GM21717 (cell line): ENCODE measurements around the gene OR5L2.
"Not testable (repeated sequence)": the region's sequence is repeated elsewhere in the genome, so short reads cannot be mapped to it uniquely, and the experiment has no call there.

Source experiments
- ATAC-seq: cut with Tn5 transposase; IDR thresholded peaks from one replicate; pipeline ENCODE4 v1.9.1; 2021; ENCODE audit warnings: mild to moderate bottlenecking, moderate library complexity; ENCODE audit not compliant: unreplicated experiment

Gene OR5L2

DNA sequence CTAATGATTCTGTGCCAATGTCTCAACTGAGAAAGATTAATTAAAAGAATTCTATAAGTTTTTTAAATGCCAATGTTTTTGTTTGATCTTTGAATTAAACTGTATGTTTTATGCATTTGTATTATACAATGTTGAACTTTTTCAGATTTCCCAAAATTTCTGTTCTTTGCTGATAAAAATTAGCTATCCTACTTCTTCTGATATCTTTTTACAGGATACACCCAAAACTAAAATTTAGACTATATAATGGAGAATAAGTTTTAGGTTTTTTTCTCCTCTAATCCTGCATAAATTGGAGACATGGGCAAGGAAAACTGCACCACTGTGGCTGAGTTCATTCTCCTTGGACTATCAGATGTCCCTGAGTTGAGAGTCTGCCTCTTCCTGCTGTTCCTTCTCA lies at the start of gene OR5L2:
Gene OR5L2, plus strand, starts transcription at position 301 of the 400 bp plus-strand sequence. Its CDS starts 0 bp downstream, at position 301.
- no peak for ATAC-seq

DNA sequence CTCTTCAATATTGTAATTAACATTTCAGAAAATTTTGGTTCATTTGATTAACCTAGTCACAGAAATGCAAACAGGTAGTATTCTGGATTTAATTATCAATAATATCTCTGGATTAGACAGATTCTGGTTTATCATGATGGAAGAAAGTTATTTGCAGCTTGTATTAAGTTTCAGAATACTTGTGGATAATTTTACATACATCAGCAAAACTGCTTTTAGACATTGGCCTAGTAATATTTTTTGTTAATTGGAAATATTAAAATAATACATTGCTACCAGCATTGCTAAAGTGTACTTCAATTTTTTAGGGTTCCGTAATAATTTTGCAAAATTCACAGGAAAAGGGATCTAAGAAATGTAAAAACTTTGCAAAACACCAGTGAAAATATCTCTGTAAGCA lies 35.4 kb upstream of the OR5L2 start:
- no peak for ATAC-seq

DNA sequence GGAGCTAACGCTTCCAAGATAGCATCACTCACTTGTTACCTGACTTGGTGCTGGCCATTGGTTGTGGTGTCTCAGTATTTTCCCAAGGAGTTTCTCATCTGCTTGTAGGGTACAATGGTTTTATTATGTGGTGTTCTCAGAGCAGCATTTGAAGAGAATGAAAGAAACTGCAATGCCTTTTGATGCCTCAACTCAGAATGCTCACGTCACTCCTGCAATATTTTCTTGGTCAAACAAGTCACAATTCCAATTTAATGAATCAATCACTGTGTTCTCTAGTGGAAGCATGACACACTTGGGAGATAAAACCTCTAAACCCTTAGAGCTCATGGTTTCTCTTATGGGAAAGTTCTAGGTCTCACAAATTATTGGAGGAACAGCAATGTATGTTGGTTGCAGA lies 33.7 kb upstream of the OR5L2 start:
- no peak for ATAC-seq

DNA sequence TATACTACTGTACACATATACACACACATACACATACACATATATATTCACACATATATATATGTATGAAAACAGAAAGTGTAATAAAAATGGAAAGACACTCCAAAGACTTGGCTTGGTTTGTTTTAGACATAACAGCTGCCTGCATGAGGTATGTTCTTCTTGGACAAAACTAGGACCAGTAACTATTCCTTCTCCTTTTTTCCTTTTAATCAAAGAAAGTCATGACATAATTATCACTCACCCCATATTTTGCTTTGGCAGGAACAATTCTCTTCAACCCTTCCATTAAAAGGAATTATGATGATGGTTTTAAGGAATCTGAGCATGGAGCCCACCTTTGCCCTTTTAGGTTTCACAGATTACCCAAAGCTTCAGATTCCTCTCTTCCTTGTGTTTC lies 31.8 kb upstream of the OR5L2 start, which contains the start of gene OR5D14:
Gene OR5D14, plus strand, starts transcription at position 301 of the 400 bp plus-strand sequence. Its CDS starts 0 bp downstream, at position 301.
- ATAC-seq, result no peak

DNA sequence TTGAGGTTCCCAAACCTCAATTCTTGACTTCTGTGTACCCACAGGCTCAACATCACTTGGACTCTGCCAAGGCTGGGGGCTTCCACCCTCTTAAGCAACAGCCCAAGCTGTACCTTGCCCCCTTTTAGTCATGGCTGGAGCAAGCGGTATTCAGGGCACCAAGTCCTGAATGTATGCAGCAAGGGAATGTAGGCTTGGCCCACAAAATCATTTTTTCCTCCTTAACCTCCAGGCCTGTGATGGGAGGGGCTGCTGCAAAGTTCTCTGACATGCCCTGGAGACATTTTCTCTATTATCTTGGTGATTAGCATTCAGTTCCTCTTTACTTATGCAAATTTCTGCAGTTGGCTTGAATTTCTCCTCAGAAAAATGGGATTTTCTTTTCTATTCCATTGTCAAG lies 20.8 kb upstream of the OR5L2 start:
- ATAC-seq, result no peak

DNA sequence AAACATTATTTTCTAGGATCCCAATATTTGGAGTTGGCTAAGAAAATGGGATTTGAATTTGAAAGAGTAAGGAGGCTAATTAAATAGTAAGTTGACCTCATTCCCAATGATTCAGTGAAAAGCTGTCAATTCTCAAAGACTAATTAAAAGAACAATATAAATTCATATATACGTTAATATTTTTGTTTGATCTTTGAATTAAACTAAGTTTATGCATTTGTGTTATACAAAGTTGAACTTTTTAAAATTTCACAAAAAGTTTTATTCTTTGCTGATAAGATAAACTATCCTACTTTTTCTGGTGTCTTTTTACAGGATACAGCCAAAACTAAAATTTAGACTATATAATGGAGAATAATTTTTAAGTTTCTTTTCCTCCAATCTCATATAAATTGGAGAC lies 16.0 kb upstream of the OR5L2 start, which contains the start of gene OR5L1:
Gene OR5L1, plus strand, starts transcription at position 301 of the 400 bp plus-strand sequence. CDS start 100 bp downstream, outside the sequence.
- ATAC-seq, result no peak

DNA sequence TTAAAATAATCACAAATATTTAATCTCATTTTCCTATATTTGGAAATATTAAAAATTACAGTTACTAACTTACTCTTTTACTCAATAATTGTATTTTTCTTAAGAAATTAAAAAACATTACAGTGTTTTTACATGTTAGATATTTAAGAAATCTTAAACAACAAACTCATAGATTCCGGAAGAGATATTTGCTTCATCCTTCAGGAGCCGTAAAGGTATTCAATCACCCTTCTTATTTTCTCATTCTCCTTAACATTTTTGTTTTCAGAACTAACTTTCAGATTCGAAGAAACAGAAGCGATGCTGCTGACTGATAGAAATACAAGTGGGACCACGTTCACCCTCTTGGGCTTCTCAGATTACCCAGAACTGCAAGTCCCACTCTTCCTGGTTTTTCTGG lies 7.7 kb upstream of the OR5L2 start, which contains the start of gene OR5D18:
Gene OR5D18, plus strand, starts transcription at position 301 of the 400 bp plus-strand sequence. Its CDS starts 0 bp downstream, at position 301.
- ATAC-seq, result no peak

DNA sequence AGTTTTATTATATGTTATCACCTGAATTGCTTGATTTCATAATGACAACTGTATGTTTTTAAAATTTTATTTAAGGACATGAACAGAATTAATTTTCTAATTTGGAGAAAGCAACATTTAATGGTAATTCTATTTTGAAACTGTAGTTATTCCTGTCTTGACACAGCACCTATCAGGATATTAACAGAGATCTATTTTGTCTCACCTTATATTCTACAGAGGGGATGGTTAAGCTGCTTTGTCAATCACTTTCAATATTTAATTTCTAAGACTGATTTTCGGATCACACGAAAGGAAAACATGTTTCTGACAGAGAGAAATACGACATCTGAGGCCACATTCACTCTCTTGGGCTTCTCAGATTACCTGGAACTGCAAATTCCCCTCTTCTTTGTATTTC lies 11.4 kb downstream of the OR5L2 start, which contains the start of gene OR5D16:
Gene OR5D16, plus strand, starts transcription at position 301 of the 400 bp plus-strand sequence. Its CDS starts 0 bp downstream, at position 301.
- ATAC-seq, result no peak

DNA sequence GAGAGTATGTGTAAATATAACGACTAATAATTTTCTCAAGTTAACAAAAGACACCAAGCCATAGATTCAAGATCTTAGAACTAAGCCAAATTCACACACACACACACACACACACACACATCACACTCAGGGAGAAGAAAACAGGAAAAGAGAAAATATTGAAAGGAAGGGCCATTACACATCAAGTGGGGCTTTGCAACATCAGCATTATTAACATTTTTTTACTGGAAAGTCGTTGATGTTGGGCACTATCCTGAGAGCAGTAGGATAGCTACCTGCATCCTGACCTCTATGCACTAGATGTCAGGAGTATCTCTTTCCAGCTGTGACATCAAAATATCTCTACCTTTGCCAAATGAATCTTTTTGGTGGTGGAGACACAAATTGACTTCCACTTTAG lies 20.4 kb downstream of the OR5L2 start:
- ATAC-seq, result no peak

DNA sequence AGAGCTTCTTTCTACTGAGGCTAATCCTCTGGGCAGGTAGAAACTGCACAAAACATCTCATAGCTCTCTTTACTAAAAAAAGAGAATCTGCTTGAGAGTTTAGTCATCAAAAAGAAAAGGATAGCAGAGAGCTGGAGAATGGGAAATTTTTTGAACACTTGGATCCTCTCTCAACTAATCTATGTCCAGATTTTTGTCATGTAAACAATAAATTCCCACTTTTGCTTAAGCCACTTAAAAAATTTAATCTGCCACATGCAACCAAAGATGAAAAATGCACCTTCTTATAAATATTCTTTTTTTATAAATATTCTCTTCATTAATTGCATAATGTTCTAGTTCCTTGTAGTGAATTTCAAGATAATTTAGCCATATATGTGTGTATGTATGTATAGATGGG lies 22.0 kb downstream of the OR5L2 start:
- no peak for ATAC-seq

DNA sequence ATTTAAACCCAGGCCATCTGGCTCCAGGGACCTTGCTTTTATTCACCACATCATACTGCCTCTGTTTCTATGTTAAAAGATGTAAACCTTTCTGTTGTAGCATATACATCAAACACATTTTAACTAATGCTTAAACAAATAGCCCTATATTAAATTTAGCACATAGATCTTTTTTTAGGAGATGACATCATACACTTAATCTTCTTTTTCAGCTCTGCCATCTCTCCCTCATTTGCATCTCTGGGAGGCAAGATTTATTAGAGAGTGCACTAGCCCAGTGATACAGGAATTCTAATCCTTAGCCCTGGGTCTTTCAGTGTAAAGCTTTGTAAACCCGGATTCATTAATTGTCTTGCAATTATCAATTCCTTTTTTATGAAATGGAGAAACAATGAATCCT lies 25.1 kb downstream of the OR5L2 start:
- ATAC-seq, result no peak

DNA sequence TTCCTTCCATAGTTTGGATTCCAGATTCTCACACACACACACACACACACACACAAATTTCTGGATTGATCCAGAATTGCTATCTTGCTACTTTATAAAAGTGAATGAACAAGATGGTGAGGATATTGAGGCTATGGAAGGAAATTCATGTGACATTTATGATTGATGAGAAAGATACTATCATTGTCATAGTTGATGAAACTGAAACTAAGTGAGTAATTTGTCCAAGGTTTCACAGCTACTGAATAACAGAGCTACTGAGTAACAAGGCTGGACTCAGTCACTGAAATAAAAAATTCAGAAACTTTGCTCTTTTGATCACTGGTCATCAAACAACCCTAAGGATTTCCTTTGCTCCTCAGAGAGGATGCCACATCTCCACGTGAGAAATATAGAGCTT lies 27.7 kb downstream of the OR5L2 start:
- ATAC-seq, result no peak

DNA sequence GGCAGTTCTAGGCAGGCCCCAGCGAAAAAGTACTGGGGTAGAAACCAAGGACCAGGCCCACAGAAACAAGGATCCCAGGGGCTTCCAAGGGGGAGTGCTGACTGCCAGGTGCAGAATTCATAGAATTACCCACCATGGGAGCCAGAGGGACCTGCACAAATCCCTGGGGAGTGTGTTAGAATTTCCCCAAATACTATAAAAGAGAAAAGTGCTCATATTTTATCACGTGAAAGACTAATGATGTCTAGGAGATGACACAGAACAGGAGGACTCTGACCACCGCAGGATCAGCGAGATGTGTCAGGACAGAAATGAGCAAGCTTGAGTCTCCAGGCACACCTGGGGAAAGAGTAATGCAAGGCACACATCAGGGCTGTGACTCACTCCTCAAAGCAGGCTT lies 40.3 kb downstream of the OR5L2 start:
- ATAC-seq, result not testable (repeated sequence)

DNA sequence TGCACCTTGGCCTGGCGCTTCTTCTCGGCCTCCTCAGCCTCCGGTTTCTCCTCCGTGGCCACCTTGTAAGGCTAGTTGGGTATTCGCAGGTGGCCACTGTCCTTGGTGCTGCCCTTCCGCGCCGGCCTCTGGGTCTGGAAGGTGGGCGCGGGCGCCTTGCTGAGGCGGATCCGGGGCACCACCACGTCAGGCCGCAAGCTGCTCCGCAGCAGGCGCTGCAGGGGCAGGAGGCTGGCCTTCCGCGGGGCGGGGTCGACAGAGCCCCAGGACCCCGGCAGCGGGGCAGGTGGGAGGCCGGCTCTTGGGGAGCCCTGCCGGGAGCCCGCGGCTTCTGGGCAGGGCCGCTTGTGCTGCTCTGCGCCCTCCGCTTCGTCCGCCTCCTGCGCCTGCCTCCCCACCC lies 45.7 kb downstream of the OR5L2 start:
- ATAC-seq, result not testable (repeated sequence)

DNA sequence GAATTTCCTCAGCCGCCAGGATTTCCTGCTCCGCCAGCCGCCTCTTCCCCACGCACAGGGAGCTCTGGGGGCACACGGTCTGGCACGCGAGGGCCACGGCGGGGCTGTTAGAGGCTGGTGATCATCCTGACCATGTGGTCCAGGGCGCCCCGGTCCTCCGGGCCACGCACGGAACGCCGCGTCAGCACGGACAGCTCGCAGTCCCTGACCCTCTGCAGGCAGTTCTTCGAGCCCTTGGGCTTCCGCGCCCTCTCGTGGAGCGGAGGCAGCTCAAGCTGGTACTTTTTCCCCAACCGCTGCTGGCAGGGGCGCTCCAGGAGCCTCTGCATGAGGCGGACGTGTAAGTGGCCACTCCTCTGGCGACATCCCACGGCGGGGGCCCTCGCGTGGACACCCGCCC lies 46.1 kb downstream of the OR5L2 start:
- ATAC-seq, result not testable (repeated sequence)
